ENCODE measurements around the gene ERVFRD-1.

- TF ChIP-seq CTCF (conservative IDR thresholded peaks at IDR 0.05; ENCODE audit: low read depth in 2 of 2) (no peak), EZH2 (IDR thresholded peaks at IDR 0.05; ENCODE audit: low read depth, unreplicated experiment) (no peak), REST (IDR thresholded peaks at IDR 0.05; ENCODE audit: unreplicated experiment) (no peak), POLR2AphosphoS5 (IDR thresholded peaks at IDR 0.05; ENCODE audit: low read depth) (no peak), JUNB (IDR thresholded peaks at IDR 0.05; ENCODE audit: unreplicated experiment) (no peak), ZNF331 (CRISPR knock-in tag; IDR thresholded peaks at IDR 0.05; ENCODE audit: low read depth) (no peak), EZH2phosphoT487 (IDR thresholded peaks at IDR 0.05; ENCODE audit: unreplicated experiment) (no peak), ZNF114 (CRISPR knock-in tag; IDR thresholded peaks at IDR 0.05) (no peak), STAT1 (IDR thresholded peaks at IDR 0.05; ENCODE audit: unreplicated experiment) (no peak), NANOG (IDR thresholded peaks at IDR 0.05; ENCODE audit: borderline replicate concordance) (no peak), CREB1 (CRISPR knock-in tag; IDR thresholded peaks at IDR 0.05; ENCODE audit: low read depth) (no peak), ZNF462 (CRISPR knock-in tag; IDR thresholded peaks at IDR 0.05) (no peak), ETS1 (IDR thresholded peaks at IDR 0.05) (no peak)
These were observed 10.1 kb downstream of the ERVFRD-1 start for GRCh38 chr6:11101417-11101816.
